GM21619 (cell line): ENCODE measurements around the gene SMIM13.
A peak's percentile ranks its signal among the peaks of the same experiment; 100 is the strongest.

Experiments used
- ATAC-seq: cut with Tn5 transposase; IDR thresholded peaks from one replicate; pipeline ENCODE4 v1.9.1; 2021; ENCODE audit not compliant: unreplicated experiment

The SMIM13 gene

GRCh38 chr6:11120271-11121005, 26.8 kb downstream of the SMIM13 start:
- ATAC-seq, result no peak

DNA sequence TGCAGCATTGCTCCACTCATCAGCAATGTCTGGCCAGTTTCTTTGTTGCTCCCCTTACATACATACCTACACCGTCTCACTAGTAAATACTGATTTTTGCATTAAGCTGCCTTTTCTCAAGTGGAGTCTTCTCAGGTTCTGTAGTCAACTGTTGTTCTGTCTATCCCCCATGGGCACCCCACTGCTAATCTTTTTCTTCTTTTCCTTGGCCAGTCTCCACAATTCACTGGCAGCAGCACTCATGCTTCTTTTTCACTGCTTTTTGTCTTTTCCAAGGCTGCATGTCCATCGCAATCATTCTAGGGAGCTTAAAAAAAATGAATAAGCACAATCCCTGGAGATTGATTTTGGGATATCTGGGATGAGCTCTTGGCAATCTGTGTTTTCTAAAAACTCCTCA, 28.2 kb downstream of the SMIM13 start:
- ATAC-seq, result no peak

GRCh38 chr6:11122380-11122779, 28.7 kb downstream of the SMIM13 start:
- ATAC-seq, result no peak

DNA sequence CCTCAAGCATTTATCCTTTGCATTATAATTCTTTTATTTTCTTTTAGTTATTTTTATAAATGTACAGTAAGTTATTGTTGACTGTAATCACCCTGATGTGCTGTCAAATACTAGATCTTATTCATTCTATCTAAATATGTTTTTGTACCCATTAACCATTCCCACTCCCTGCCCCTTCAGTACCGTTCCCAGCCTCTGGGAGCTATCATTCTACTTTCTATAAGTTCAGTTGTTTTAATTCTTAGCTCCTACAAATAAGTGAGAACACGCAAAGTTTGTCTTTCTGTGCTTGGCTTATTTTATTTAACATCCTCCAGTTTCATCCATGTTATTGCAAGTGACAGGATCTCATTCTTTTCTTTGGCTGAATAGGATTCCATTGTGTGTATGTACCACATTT, 30.3 kb downstream of the SMIM13 start:
- ATAC-seq, result no peak

- ATAC-seq, result no peak
Observed at GRCh38 chr6:11126876-11127275, 33.2 kb downstream of the SMIM13 start.

DNA sequence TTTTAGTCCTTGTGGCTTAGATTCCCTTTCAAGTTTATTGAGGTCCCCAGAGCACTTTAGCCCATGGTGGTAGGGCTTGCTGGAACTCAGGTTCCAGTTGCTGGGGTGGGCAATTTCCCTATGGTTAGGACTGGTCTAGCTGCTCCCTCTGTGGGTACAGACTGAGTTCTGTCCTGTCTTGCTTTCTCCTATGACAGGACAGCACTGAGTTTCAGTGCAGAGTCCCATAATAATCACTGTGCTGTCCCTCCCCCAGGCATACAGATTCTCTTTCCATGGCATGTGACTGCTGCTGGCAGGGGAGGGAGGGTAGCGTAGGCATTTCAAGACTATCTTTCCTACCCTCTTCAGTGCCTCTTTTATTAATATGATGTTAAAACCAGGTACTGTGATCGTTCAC, 35.0 kb downstream of the SMIM13 start:
- ATAC-seq, result no peak

DNA sequence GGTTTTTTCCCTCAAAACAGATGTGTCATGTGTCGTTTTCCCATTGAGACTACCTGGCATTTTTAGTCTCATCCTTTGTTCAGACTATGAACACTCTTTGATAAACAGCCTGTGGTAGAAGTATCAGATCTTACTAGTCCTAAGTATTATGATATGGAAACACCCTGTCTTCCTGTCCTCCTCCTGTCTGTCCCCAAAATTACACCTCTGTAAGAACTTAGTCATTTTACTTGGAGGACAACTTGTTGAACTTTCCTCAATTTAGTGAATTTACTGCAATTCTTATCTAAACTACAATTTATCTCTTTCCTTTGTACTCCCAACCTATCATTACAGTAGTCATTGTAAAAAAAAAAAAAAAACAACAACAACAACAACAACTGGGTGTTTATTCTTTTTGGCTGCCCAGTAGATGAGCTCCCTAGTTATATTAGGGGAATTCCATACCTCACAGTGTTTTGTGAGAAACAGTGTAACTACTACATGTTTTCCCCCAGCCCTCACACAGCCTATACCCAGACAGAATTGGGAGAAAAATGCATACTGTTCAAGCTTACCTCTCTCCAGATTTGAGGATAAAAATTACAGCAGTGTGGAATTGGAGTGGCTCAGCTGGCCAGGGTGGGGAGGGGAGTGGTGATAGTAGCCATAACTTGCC, 36.4 kb downstream of the SMIM13 start:
- ATAC-seq, result no peak

DNA sequence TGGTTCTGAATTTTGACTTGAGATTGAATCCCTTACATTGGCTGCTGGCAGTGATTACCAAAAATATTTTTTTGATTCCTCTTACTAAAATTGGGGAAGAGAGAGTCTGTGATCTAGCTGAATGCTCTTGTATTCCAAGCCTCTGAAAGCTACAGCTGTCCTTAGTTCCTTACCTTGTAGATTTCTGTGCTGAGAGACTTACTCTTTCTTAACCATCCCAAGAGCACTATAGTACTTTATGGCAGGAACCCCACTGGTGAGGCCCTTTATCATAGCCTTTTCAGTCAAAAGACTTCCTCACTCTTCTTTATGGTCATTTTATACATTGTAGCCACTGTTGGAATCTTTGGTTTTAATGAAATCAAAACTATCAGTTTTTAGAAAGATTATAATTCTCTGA, 37.0 kb downstream of the SMIM13 start:
- ATAC-seq, result no peak

- no peak for ATAC-seq
Observed at GRCh38 chr6:11132194-11132888, 38.7 kb downstream of the SMIM13 start.

GRCh38 chr6:11133281-11133680, 39.6 kb downstream of the SMIM13 start:
- ATAC-seq, result no peak

DNA sequence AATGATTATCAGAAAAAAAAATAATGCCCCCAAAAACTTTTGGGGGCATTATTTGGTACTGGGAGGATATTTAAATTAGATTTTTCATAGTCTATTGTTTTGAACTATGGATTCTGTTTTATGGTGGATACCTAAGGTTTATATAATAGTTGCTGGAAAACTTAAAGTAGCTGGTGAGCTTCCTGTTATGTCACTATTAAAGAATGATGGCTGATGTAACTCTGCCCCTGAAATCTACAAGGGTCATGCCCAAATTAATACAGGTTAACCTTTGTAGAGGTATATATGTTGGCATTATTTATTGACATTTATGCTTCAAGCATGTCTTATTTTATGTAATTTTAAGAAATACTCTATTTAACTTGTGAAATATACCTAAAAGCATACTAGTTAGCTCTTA, 43.2 kb downstream of the SMIM13 start:
- ATAC-seq, result no peak

DNA sequence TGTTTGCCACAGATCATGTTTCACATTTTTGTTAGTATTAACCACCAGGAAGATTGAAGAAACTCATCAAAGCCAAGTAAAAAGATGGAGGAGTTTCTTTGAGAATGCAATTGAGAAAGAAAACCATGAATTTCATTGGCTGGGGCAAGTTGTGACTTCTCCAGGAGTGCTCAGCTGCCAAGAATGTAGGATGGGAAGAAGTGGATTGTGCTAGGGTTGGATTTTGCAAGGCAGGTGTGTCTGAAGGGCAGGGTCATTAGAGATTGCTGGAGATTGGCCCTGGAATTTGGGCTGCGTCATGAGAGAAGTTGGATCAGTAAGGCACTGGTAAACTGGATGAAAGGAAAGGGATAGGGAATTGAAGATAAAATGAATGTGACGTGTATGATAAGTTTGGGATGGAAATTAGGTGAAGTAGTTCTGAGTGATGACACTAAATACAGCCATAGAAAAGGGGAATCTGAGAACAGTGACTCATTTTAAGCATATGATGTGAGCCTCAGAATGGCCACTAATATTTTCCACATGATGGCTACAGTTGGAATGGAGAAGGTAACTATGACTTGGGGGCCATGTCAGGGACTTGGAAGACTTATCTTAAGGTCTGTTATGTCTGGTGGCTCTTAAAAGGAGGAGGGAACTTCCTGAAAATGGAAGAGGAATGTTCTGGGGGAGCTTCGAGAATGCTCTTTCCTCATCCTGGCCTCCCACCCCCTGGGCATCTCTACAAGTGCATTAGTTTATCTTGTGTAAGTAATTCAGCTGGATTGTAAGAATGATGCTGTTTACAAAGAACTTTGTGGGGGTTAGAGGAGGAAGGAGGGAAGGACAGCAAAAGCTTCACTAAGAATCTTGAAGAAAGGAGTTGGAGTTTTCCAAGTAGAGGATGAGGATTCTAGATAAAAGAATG, 45.7 kb downstream of the SMIM13 start:
- no peak for ATAC-seq

GRCh38 chr6:11140056-11140455, 46.4 kb downstream of the SMIM13 start:
- no peak for ATAC-seq

GRCh38 chr6:11141295-11141694, 47.7 kb downstream of the SMIM13 start:
- no peak for ATAC-seq

DNA sequence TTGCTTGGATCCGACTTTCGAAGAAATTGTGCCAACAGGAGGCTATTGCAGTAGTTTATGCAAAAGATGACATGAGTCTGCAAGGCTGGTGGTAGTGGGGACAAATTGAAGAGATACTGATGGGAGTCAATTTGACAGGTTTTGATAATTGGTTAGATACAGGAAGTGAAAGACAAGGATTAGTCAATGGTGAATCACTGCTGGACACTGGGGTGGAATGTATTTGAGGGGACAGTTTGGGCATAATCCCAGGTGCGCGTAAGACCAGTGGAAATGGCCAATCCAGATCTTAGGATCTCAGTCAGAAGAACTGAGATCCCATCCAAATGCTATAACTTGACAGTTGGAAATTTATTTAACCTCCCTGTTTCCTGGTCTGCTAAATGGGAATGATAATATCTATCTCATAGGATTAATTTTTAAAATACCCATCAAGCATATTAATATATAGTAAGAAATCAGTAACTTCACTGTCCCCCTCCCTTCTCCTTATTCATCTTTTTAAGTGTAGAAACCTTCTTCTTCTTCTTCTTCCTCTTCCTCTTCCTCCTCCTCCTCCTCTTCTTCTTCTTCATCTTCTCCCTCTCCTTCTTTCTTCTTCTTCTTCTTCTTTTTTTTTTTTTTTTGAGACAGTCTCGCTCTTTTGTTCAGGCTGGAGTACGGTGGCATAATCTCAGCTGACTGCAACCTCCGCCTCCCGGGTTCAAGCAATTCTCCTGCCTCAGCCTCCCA, 48.8 kb downstream of the SMIM13 start:
- ATAC-seq, result no peak

DNA sequence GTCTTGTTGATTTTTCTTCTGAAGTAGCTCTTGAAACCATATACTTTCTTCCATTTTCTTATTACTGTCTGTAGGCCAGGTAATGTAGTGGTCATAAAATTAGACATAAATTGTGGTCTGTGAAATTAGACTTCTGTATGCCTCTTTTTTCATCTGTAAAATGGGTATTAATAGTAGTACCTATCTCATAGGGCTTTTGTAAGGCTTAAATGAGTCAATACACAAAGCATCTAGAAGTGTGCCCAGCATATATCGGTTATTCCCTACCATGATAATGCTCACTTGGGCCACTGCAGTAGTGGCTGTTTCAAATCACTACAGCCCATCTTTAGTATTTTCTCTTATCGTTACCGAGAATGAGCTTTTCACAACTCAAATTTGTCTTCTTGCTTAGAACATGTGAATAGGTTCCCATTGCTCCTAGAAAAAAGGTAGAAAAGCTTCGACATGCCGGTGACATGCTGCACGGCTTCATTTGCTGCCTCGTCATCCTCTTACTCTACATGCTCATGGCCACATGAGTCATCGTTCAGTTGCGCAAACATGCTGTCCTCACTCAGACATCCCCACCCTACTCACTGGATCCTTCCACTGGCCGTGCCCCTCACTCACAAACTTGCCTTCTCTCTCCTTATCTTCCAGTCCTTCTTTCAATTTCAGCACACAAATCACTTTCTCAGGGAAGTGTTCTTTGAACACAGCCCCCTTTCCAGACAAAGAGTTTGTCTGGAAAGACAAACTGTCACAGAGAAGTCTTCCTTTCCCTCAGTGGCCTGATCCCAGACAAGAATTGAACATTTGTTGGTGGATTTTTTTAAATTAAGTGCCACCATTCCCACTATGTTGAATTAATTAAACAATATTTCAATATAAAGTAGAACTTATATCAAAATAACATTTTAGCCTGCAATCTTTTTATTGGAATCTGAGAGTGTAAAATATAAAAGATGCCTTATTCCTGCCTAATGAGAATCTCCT, 50.0 kb downstream of the SMIM13 start:
- no peak for ATAC-seq

- ATAC-seq, result peak; percentile 93
Observed at GRCh38 chr6:11144393-11144851, 50.8 kb downstream of the SMIM13 start.

GRCh38 chr6:11146117-11146826, 52.6 kb downstream of the SMIM13 start:
- no peak for ATAC-seq

- no peak for ATAC-seq
Observed at GRCh38 chr6:11149551-11149950, 55.9 kb downstream of the SMIM13 start.
